T-helper 1 cell treated with Interleukin-12 subunit alpha and Interleukin-12 subunit beta and Interleukin-4 antibody, amounts not matched to agents 30 μg/mL and 1 μg/mL, for 36 hours (primary cell): ENCODE results near the gene PANK4.
"Not testable (repeated sequence)": the region's sequence is repeated elsewhere in the genome, so short reads cannot be mapped to it uniquely, and the experiment has no call there.

ENCODE experiments used
- H3K27ac Mint-ChIP-seq: one replicate; pipeline ENCODE4 v1.8.0; 2021; ENCODE audit warnings: mild to moderate bottlenecking, mixed read lengths
- H3K27me3 Mint-ChIP-seq: one replicate; pipeline ENCODE4 v1.8.0; 2021; ENCODE audit warnings: low read depth, mixed read lengths
- H3K36me3 Mint-ChIP-seq: one replicate; pipeline ENCODE4 v1.8.0; 2021; ENCODE audit warnings: low read depth, mixed read lengths
- H3K4me1 Mint-ChIP-seq: one replicate; pipeline ENCODE4 v1.8.0; 2021; ENCODE audit warnings: low read depth, mixed read lengths
- H3K4me3 Mint-ChIP-seq: one replicate; pipeline ENCODE4 v1.8.0; 2021; ENCODE audit warnings: mild to moderate bottlenecking, moderate library complexity, mixed read lengths
- H3K9me3 Mint-ChIP-seq: one replicate; pipeline ENCODE4 v1.8.0; 2021; ENCODE audit warnings: mixed read lengths

Gene PANK4

DNA sequence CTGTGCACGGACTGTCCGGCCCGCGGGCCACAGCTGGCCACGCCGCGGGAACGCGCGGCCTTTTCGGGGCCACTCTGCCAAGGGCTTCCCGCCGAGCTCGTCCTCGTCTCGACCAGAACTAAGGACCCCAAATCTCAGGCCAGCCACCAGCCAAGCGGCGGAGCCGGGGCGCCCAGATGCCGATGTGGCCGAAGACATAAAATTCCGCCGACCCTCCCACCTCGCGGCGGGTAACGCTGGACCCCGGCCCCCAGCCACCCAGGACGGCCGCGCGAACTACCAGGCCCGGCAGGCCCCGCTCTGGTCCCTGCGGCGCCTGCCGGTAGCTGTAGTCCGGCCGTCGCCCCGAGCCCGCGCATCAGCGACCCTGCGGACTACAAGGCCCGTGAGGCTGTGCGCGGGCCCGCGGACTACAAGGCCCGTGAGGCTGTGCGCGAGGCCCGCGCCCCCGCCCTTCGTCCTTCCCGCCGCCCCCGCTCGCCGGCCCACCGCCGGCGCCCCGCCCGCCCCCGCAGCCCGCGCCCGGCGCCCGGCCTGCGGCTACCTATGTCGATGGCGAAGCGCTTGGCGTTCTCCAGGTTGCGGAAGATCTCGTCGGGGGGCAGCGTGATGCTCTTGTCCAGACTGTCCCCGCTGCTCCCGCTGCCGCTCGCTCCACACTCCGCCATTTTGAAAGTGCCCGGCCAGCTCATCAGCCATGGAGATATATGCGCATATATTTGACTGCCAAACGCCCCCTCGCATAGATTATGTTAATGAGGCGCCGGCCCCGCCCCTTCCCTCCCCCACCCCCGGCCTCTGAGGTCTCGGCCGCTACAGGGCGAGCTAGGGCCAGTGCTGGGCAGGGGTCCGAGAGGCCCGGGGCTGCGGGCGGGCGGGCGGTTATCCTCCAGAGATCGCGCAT is at the start of gene PANK4:
TSS of gene PANK4 (minus strand) at position 677 of the 904 bp plus-strand sequence. CDS start at position 668, 9 bp downstream.
- peak within 1 kb of the TSS; percentile 90 for H3K27ac Mint-ChIP-seq
- peaks cover 10% of the 10 kb centered on the region for H3K36me3 Mint-ChIP-seq
- no peaks in the 10 kb centered on the region for H3K9me3 Mint-ChIP-seq
- peaks cover 32% of the 10 kb centered on the region for H3K4me1 Mint-ChIP-seq
- H3K4me3 Mint-ChIP-seq = peak within 1 kb of the TSS; percentile 91
- peaks cover 19% of the 10 kb centered on the region for H3K27me3 Mint-ChIP-seq

DNA sequence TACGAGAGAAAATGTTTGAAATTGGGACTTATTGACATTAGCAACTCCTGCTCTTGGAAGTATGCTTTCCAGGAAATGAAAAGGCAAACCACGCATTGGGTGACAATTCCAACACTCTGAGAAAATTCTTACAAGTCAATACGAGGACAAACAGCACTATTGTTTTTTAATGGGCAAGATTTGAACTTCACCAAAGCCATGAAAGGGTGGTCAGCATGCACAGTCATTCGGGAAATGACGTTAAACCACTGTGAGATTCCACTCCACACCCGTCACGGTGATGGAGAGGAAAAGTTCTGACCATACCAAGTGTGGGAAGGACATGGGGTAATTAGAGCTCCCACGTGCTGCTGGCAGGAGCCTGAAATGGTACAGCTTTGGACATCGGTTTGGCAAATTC is 48.0 kb upstream of the PANK4 start:
- H3K4me3 Mint-ChIP-seq = no peak overlapping the region
- H3K9me3 Mint-ChIP-seq = peaks cover 27% of the 10 kb centered on the region
- H3K36me3 Mint-ChIP-seq = peaks cover 27% of the 10 kb centered on the region
- H3K4me1 Mint-ChIP-seq = peaks cover 33% of the 10 kb centered on the region
- H3K27ac Mint-ChIP-seq = no peak overlapping the region
- no peaks in the 10 kb centered on the region for H3K27me3 Mint-ChIP-seq

DNA sequence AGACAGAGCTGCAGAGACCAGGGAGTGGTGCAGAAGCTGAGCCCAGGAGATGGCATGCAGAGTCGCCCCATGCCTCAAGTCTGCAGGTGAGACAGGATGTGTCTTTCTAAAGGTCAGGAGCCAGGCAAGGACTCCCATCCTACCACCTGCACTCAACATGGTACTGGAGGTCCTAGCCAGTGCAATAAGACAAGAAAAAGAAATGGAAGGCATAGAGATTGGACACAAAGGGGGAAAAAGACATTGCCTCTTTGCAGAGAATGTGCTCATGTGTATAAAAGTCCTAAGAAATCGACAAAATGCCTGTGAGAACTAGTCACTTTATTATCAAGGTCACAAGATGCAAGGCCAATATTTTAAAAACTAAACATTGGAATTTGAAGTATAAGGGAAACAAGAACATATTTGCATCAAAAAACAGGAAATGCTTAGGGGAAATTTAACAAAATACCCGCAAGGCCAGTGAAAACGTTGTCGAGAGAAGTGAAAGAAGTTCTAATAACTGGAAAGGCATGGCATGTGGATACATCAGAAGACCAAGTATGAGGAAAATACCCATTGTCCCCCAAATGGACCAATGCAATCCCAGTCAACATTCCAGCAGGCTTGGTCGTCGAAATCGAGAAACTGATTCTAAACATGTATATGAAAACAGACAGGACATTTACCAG is 47.0 kb upstream of the PANK4 start:
- Mint-ChIP-seq H3K4me1 (peaks cover 25% of the 10 kb centered on the region), H3K4me3 (no peak overlapping the region), H3K27ac (no peak overlapping the region), H3K36me3 (peaks cover 23% of the 10 kb centered on the region), H3K27me3 (no peaks in the 10 kb centered on the region), H3K9me3 (peaks cover 27% of the 10 kb centered on the region)

DNA sequence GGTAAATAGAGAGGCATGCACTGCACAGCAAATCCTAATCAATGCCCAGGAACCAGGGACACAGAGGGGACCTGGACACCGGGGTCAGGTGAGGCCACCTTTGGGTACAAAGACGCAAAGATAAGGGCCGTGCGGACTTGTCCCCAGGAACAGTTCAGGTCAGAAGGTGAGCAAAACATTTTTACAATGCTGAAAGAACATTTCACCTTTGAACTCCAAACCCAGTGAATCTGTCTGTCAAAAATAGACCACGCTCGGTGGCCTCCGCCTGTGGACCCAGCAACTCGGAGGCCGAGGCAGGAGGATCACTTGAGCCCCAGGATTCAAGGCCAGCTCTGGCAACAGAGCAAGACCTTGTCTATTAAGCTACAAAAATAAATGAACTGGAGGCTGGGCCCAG is 45.0 kb upstream of the PANK4 start:
- Mint-ChIP-seq H3K27me3 (no peaks in the 10 kb centered on the region), H3K27ac (no peak overlapping the region), H3K4me1 (peaks cover 17% of the 10 kb centered on the region), H3K4me3 (no peak overlapping the region), H3K36me3 (peaks cover 23% of the 10 kb centered on the region), H3K9me3 (peaks cover 27% of the 10 kb centered on the region)

DNA sequence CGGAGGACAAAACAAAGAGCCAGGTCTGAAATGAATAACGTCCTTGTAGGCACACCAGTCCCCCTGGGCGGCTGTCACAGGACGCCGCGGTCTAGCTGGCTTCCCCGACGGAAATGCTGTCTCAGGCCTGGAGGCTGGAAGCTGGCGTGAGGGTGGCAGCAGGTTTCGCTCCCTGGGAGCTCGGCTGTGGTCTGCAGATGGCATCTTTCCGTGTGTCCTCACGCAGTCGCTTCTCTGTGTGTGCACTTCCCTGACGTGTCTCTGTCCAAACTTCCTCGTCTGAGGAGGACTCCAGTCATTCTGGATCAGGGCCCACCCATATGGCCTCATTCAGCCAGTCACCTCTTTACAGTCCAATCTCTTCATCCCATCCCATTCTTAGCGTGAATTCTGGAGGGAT is 43.9 kb upstream of the PANK4 start:
- Mint-ChIP-seq H3K4me1 (peaks cover 9% of the 10 kb centered on the region), H3K27ac (no peak overlapping the region), H3K27me3 (no peaks in the 10 kb centered on the region), H3K36me3 (peaks cover 23% of the 10 kb centered on the region), H3K9me3 (peaks cover 27% of the 10 kb centered on the region), H3K4me3 (no peak overlapping the region)

DNA sequence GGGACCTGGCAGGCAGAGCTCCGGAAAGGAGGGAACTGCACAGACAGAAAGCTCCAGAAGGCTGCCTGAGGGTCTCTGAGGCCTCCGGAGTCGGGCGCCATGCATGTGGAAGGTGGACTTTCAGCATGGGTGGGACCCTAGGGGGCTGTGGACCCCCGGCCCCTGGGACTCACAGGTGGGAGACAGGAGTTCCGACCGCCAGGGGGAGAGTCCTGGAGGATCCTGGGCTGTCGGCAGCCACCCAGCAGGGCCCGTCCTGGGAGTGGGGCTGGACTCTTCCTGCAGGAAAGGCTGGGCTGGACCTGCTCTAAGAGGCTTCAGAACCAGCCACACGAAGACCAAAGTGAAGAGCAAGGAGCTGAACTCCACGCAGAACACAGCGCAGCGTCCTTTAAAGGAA is 43.3 kb upstream of the PANK4 start:
- H3K4me1 Mint-ChIP-seq, H3K27ac Mint-ChIP-seq, H3K4me3 Mint-ChIP-seq, H3K27me3 Mint-ChIP-seq: not testable (repeated sequence)
- Mint-ChIP-seq H3K9me3 (peaks cover 27% of the 10 kb centered on the region), H3K36me3 (peaks cover 23% of the 10 kb centered on the region)

DNA sequence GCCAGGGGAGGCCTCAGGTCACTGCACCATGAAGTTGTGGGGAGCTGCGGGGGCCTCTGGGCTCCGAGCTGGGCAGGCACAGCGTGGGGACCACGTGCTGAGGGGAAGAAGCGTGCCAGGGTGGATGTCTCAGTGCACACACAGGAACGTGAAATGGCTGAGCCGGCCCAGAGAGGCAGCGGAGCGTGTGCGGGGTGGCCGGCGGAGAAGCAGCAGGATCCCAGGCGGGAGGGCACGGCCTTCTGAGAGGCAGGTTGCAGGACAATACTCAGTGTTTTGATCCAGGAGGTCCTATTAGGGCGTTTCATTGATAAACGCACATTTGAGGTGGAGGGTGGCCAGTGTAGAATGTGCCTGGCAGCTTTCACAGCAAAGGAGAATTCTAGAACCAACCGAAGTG is 42.7 kb upstream of the PANK4 start:
- Mint-ChIP-seq H3K27me3 (no peaks in the 10 kb centered on the region), H3K4me3 (no peak overlapping the region), H3K36me3 (peaks cover 21% of the 10 kb centered on the region), H3K27ac (no peak overlapping the region), H3K9me3 (peaks cover 24% of the 10 kb centered on the region), H3K4me1 (peaks cover 7% of the 10 kb centered on the region)

DNA sequence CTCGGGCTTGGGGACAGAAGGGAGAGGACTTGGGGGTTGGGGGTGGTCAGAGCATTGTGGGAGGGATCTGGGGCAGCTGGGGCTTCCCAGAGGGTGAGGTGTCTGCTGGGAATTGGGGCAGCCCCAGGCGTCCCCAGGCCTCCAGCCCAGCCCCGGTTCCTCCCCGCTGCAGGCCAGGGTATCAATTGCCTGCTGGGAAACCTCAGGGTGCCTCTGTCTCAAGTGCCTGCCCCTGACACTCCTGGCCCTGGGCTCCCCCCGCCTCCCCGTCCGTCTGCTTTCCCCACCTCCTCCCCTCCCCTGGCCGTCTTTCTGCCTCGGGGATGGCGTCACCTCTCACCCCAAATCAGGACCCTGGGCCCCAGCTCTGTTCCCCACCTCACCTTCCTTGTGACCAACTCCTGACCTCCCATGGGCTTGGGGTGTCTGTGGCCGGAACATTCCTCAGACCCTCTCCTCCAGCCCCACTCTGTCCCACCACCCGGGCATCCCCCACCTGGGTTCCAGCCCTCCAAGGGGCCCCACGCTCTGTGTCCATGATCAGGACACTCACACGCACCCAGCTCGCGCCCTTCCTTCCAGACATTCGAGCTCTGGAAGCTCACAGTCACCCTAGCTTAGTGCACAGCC is 41.9 kb upstream of the PANK4 start:
- H3K4me1 Mint-ChIP-seq, H3K27ac Mint-ChIP-seq, H3K4me3 Mint-ChIP-seq, H3K27me3 Mint-ChIP-seq: not testable (repeated sequence)
- peaks cover 16% of the 10 kb centered on the region for H3K9me3 Mint-ChIP-seq
- H3K36me3 Mint-ChIP-seq = peaks cover 14% of the 10 kb centered on the region

DNA sequence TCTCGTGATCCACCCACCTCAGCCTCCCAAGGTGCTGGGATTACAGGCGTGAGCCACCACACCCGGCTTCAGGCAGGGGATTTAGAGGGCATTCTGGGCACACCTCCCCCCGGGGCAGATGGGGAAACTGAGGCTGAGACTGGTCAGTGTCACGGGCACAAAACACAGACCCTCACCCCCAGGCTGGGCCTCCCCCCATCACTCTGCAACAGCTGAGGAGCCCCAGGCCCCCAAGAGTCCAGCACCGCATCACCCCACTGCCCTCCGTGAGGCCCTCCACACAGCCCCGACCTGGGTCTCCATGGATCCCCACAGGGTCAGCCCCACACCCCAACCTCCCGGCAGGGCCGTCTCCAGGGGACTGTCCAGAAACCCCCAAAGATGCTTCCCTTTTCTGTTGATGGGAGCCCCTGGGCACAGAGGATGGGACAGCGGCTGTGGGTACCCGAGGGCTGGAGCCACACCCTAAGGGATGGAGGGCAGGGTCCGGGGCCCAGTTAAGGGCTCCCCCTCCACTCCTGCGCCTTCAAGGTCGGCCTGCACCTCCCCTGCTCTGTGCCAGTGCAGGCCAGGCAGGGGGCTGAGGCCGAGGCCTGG is 40.8 kb upstream of the PANK4 start:
- H3K27me3 Mint-ChIP-seq = no peaks in the 10 kb centered on the region
- H3K36me3 Mint-ChIP-seq = peaks cover 7% of the 10 kb centered on the region
- H3K27ac Mint-ChIP-seq = no peak overlapping the region
- peaks cover 6% of the 10 kb centered on the region for H3K9me3 Mint-ChIP-seq
- no peaks in the 10 kb centered on the region for H3K4me1 Mint-ChIP-seq
- H3K4me3 Mint-ChIP-seq = no peak overlapping the region

DNA sequence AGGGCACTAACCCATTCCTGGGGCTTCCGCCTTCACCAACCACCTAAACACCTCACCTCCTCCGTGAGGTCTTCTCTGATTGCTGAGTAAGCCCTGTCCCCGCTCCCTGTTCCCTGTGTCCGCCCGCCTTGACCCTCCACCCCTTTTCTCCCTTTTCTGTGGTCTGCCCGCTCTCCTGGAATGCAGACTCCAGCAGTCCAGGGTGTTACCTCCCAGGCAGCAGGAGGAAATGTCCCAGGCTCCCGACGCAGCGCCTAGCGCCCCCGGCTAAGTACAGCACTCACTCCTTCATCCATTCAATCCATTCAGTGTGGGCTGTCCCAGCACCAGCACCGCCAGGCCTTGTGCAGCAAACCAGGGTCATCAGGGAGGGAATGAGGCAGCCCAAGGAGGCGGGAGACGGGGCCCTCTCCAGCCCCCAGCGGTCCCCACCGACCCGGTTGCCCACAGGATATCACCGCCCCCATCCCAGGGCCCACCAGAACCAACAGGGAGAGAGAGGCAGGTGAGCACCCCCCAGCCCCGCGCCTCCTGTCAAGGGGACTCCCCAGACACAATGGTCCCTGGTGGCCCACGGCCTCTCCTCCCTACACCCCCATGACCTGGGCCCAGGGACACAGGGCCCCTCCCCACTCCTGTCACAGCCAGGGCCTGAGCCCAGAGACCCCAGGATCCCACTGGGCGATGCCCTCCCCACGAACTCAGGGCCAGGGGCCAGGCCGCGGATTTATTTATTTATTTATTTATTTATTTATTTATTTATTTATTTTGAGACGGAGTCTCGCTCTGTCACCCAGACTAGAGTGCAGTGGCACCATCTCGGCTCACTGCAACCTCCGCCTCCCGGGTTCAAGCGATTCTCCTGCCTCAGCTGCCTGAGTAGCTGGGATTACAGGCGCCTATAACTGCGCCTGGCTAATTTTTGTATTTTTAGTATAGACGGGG is 40.0 kb upstream of the PANK4 start:
- H3K36me3 Mint-ChIP-seq = peaks cover 10% of the 10 kb centered on the region
- no peak overlapping the region for H3K27ac Mint-ChIP-seq
- H3K4me3 Mint-ChIP-seq = no peak overlapping the region
- no peaks in the 10 kb centered on the region for H3K27me3 Mint-ChIP-seq
- H3K9me3 Mint-ChIP-seq = peaks cover 6% of the 10 kb centered on the region
- no peaks in the 10 kb centered on the region for H3K4me1 Mint-ChIP-seq

DNA sequence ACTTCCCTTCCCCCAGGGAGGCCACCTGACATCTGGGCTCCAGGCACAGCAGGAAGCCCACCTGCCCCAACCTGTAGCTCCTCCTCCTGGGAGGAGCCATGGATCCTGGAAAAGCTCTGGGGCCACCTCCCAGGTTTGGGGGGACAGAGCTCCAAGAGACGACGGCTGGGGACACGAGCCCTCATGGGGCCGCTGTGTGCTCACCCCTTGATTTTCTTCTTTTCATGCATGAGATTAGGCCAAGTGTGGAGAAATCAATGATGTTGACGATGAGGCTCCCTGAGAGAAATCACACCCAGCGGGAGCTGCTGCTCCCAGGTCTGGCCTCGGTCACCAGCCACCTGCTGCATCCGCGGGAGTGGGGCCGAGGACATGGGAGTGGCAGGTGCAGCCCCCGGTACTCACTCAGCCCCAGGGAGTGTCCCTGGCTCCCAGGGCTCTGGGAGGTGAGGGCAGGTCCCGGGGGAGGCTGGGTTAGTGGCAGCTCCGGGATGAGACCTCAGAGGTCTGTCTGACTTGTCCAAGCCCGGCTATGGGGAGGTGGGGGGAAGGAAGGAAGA is 38.5 kb upstream of the PANK4 start:
- H3K9me3 Mint-ChIP-seq = no peaks in the 10 kb centered on the region
- H3K27ac Mint-ChIP-seq = peak overlapping the region; percentile 65
- peaks cover 7% of the 10 kb centered on the region for H3K36me3 Mint-ChIP-seq
- H3K27me3 Mint-ChIP-seq = no peaks in the 10 kb centered on the region
- no peak overlapping the region for H3K4me3 Mint-ChIP-seq
- no peaks in the 10 kb centered on the region for H3K4me1 Mint-ChIP-seq

DNA sequence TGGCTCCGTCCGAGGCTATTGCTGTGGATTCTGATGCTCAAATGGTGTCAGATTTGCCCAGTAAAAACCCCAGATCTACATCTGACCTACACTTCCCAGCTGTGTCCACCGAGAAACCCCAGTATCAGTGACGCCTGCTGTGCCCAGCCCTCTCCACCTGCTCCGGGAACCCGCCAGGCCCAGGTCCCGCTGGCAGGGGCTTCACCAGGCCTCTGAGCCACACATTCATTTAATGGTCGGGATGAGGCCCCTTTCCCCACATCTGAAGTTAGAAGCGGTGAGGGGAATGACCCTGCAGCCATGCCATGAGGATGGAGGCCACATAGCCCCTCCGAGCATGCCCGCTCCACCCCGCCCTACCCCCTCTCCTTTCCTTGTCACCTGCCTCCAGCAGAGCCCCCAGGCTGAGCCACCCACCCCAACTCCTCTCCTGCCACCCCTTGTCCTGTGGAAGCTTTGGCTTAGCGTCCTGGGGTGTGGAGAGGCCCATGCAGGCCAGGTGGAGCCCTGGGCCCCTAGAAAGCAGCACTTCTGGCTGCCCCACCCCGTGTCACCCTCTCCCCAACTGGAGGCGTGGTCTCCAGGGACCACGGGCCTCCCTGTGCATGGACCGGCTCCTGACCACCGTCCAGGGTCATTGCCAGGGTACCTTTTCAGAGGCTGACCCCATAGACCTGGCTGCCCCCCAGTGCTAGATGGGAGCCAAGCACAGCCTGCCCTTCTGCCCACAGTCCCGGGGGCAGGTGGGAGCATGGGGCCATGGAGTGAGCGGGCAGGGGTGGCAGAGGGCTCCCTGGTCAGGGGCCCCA is 37.8 kb upstream of the PANK4 start:
- H3K9me3 Mint-ChIP-seq = no peaks in the 10 kb centered on the region
- H3K4me1 Mint-ChIP-seq = no peaks in the 10 kb centered on the region
- no peak overlapping the region for H3K27ac Mint-ChIP-seq
- H3K4me3 Mint-ChIP-seq = no peak overlapping the region
- peaks cover 6% of the 10 kb centered on the region for H3K36me3 Mint-ChIP-seq
- H3K27me3 Mint-ChIP-seq = no peaks in the 10 kb centered on the region

DNA sequence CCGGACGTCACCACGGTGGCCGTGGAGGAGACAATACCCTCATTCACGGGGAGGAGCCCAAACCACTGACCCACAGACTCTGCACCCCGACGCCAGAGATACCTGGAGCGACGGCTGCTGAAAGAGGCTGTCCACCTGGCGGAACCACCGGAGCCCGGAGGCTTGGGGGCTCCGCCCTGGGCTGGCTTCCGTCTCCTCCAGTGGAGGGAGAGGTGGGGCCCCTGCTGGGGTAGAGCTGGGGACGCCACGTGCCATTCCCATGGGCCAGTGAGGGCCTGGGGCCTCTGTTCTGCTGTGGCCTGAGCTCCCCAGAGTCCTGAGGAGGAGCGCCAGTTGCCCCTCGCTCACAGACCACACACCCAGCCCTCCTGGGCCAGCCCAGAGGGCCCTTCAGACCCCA is 36.8 kb upstream of the PANK4 start:
- no peak overlapping the region for H3K27ac Mint-ChIP-seq
- H3K4me3 Mint-ChIP-seq = no peak overlapping the region
- H3K27me3 Mint-ChIP-seq = no peaks in the 10 kb centered on the region
- H3K4me1 Mint-ChIP-seq = peaks cover 3% of the 10 kb centered on the region
- H3K9me3 Mint-ChIP-seq = no peaks in the 10 kb centered on the region
- H3K36me3 Mint-ChIP-seq = peaks cover 10% of the 10 kb centered on the region
